ENCODE results near the gene SMIM13. TPM values are rescaled to one million over a fixed set of nuclear protein-coding genes. Genes with fewer than 3 reads are reported as not detected.

Gene SMIM13
- total and polyA plus RNA-seq, 4 donors = 2.9 to 14.7 (median 5.7) TPM

GRCh38 chr6:11056871-11057270, 36.8 kb upstream of the SMIM13 start:
- no peak for TF ChIP-seq CTCF (IDR thresholded peaks at IDR 0.05; ENCODE audit: control extremely low read depth, extremely low read depth)
- 74 to 79% methylated on average over 1 of the region's 1 CpG for WGBS, 2 donors

DNA sequence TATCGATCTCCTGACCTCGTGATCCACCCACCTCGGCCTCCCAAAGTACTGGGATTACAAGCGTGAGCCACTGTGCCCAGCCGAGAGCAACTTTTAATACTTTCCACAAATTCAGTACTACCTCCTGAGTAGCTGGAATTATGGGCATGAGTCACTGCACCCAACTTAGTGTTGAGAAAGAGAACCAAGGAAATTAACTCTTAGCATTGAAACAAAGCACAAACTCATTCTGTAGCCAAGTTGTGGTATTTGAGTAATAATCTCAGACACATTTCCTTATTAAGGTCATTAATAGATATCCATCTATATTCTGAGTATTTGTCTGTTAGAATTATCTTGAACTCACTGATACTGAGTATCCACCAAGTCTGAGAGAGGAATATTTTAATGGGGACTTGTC, 35.2 kb upstream of the SMIM13 start:
- ATAC-seq (ENCODE audit: insufficient read depth, low FRiP score) = no peak

More at GRCh38 chr6:11056871-11057270, 36.8 kb upstream of the SMIM13 start:
- no peak for DNase-seq
- Histone ChIP-seq H3K27ac (ENCODE audit: low read depth in 1 of 2, low read length in 1 of 2) (no peak overlapping the region), H3K27me3 (ENCODE audit: control insufficient read depth in 3 of 3, insufficient read depth in 3 of 3, low read length in 2 of 3) (no peaks in the 10 kb centered on the region), H3K9ac (ENCODE audit: insufficient read depth in 1 of 2, low read length in 2 of 2) (no peak overlapping the region), H3K36me3 (ENCODE audit: control insufficient read depth in 4 of 4, insufficient read depth in 4 of 4, low read length in 4 of 4) (no peaks in the 10 kb centered on the region), H3K9me3 (ENCODE audit: control insufficient read depth in 4 of 4, insufficient read depth in 3 of 4, low read length in 3 of 4) (no peaks in the 10 kb centered on the region), H3K4me3 (no peak overlapping the region), H3K4me1 (ENCODE audit: control insufficient read depth in 5 of 5, insufficient read depth in 5 of 5, low read length in 5 of 5) (no peaks in the 10 kb centered on the region)
- no peak for ATAC-seq (ENCODE audit: insufficient read depth, low FRiP score)

DNA sequence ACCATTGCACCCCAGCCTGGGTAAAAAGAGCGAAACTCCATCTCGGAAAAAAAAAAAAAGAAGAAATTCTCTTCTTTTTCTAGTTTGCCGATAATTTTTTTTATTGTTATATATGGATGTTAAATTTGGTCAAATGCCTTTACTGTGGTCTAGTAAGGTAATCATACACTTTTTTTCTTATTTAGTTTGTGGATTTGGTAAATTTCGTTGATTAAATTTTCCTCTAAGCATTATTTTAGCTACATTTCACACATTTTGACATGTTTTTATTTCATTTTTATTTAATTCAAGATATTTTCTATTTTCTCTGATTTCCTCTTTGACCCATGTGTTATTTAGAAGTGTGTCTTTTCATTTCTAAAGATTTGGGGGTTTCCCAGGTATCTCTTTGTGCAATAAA, 31.6 kb upstream of the SMIM13 start:
- no peaks in the 10 kb centered on the region for H3K9me3 ChIP-seq (ENCODE audit: control insufficient read depth in 4 of 4, insufficient read depth in 3 of 4, low read length in 3 of 4)
- H3K27ac ChIP-seq (ENCODE audit: low read depth in 1 of 2, low read length in 1 of 2) = no peak overlapping the region
- H3K4me1 ChIP-seq (ENCODE audit: control insufficient read depth in 5 of 5, insufficient read depth in 5 of 5, low read length in 5 of 5) = no peaks in the 10 kb centered on the region
- H3K36me3 ChIP-seq (ENCODE audit: control insufficient read depth in 4 of 4, insufficient read depth in 4 of 4, low read length in 4 of 4) = no peaks in the 10 kb centered on the region
- no peak for TF ChIP-seq CTCF (IDR thresholded peaks at IDR 0.05; ENCODE audit: control extremely low read depth, extremely low read depth)
- no peak for DNase-seq
- ATAC-seq (ENCODE audit: insufficient read depth, low FRiP score) = no peak
- H3K4me3 ChIP-seq = no peak overlapping the region
- 94 to 99% methylated on average over 4 of the region's 4 CpGs for WGBS, 2 donors
- no peaks in the 10 kb centered on the region for H3K27me3 ChIP-seq (ENCODE audit: control insufficient read depth in 3 of 3, insufficient read depth in 3 of 3, low read length in 2 of 3)
- no peak overlapping the region for H3K9ac ChIP-seq (ENCODE audit: insufficient read depth in 1 of 2, low read length in 2 of 2)

More for the DNA sequence above, 35.2 kb upstream of the SMIM13 start:
- no peak for TF ChIP-seq CTCF (IDR thresholded peaks at IDR 0.05; ENCODE audit: control extremely low read depth, extremely low read depth)
- H3K27me3 ChIP-seq (ENCODE audit: control insufficient read depth in 3 of 3, insufficient read depth in 3 of 3, low read length in 2 of 3) = no peaks in the 10 kb centered on the region
- no peak overlapping the region for H3K4me3 ChIP-seq
- H3K9me3 ChIP-seq (ENCODE audit: control insufficient read depth in 4 of 4, insufficient read depth in 3 of 4, low read length in 3 of 4) = no peaks in the 10 kb centered on the region
- no peak overlapping the region for H3K27ac ChIP-seq (ENCODE audit: low read depth in 1 of 2, low read length in 1 of 2)
- DNase-seq = no peak
- WGBS, 2 donors = 95 to 97% methylated on average over 5 of the region's 5 CpGs
- no peaks in the 10 kb centered on the region for H3K4me1 ChIP-seq (ENCODE audit: control insufficient read depth in 5 of 5, insufficient read depth in 5 of 5, low read length in 5 of 5)
- H3K9ac ChIP-seq (ENCODE audit: insufficient read depth in 1 of 2, low read length in 2 of 2) = no peak overlapping the region
- H3K36me3 ChIP-seq (ENCODE audit: control insufficient read depth in 4 of 4, insufficient read depth in 4 of 4, low read length in 4 of 4) = no peaks in the 10 kb centered on the region

GRCh38 chr6:11062715-11063114, 30.9 kb upstream of the SMIM13 start:
- 93% methylated on average over 2 of the region's 2 CpGs for WGBS, 2 donors
- H3K27ac ChIP-seq (ENCODE audit: low read depth in 1 of 2, low read length in 1 of 2) = no peak overlapping the region
- TF ChIP-seq CTCF (IDR thresholded peaks at IDR 0.05; ENCODE audit: control extremely low read depth, extremely low read depth) = no peak
- H3K27me3 ChIP-seq (ENCODE audit: control insufficient read depth in 3 of 3, insufficient read depth in 3 of 3, low read length in 2 of 3) = no peaks in the 10 kb centered on the region
- no peak overlapping the region for H3K9ac ChIP-seq (ENCODE audit: insufficient read depth in 1 of 2, low read length in 2 of 2)
- no peak overlapping the region for H3K4me3 ChIP-seq
- no peak for ATAC-seq (ENCODE audit: insufficient read depth, low FRiP score)
- no peaks in the 10 kb centered on the region for H3K9me3 ChIP-seq (ENCODE audit: control insufficient read depth in 4 of 4, insufficient read depth in 3 of 4, low read length in 3 of 4)
- no peak for DNase-seq
- H3K4me1 ChIP-seq (ENCODE audit: control insufficient read depth in 5 of 5, insufficient read depth in 5 of 5, low read length in 5 of 5) = no peaks in the 10 kb centered on the region
- no peaks in the 10 kb centered on the region for H3K36me3 ChIP-seq (ENCODE audit: control insufficient read depth in 4 of 4, insufficient read depth in 4 of 4, low read length in 4 of 4)

Measured in lung (tissue), 12 donors.